HG03045 (cell line): ENCODE data around the gene CCNL1.
"Not testable (repeated sequence)": the region's sequence is repeated elsewhere in the genome, so short reads cannot be mapped to it uniquely, and the experiment has no call there.

Source experiments
- ATAC-seq: cut with Tn5 transposase; IDR thresholded peaks from one replicate; pipeline ENCODE4 v1.9.1; 2021; ENCODE audit warnings: mild to moderate bottlenecking, moderate library complexity; ENCODE audit not compliant: unreplicated experiment

Gene CCNL1

GRCh38 chr3:157172746-157173145, 12.8 kb upstream of the CCNL1 start:
- ATAC-seq: no peak

- ATAC-seq: no peak
These were observed 10.9 kb upstream of the CCNL1 start for GRCh38 chr3:157170861-157171260.

GRCh38 chr3:157167371-157168042, 7.6 kb upstream of the CCNL1 start:
- no peak for ATAC-seq

- peak; percentile 47 for ATAC-seq
These were observed 6.6 kb upstream of the CCNL1 start for GRCh38 chr3:157166561-157166960.

DNA sequence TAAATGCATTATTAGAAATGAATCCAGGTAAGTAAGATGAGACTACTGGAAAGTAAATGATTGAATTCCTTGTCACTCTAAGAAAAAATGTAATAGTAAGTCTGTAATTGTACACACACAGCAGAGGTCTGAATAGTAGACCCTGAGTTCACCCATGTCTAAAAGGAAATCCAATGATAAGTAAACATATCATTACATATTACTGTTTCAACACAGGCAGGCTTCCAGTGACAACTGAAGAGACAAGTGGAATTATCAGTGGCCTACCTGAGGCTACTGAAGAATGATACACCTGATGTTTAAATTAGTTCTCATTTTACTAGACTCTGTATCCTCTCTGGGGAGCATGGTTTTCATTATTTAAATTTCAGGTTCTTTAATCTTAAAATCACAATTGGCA, 6.2 kb upstream of the CCNL1 start:
- ATAC-seq: no peak

DNA sequence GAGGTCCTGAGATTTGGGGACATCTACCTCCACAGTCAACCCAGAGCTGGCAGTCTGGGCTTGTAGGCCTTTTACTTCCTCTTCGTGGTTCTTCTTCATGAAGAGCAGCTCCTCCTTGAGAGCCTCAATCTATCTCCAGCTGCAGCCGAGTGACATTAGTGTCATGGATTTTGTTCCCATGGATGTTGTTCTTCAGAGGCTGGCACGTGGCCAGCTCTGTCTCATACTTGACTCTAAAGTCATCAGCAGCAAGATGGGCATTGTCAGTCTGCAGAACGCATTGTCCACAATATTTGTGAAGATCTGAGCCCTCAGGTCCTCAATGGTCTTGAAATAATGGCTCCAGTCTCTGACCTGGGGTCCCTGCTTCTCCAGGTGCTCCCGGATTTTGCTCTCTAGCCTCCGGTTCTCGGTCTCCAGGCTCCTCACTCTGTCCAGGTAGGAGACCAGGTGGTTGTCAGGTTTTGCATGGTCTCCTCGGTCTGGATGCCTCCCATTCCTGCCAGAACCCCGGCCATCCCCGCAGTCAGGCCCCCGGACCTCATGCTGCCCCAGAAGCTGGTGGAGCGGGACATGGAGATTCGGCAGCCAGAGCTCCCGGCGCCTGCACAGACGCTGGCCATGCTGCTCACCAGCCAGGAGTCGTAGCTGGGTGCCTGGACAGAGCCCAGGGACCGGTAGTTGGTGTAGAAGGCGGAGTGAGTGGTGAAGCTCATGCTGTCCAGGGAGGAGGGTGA, 3.4 kb upstream of the CCNL1 start:
- no peak for ATAC-seq

GRCh38 chr3:157162620-157163019, 2.7 kb upstream of the CCNL1 start:
- not testable (repeated sequence) for ATAC-seq

GRCh38 chr3:157160658-157161424, 894 bp upstream of the CCNL1 start:
- ATAC-seq: peak; percentile 49

DNA sequence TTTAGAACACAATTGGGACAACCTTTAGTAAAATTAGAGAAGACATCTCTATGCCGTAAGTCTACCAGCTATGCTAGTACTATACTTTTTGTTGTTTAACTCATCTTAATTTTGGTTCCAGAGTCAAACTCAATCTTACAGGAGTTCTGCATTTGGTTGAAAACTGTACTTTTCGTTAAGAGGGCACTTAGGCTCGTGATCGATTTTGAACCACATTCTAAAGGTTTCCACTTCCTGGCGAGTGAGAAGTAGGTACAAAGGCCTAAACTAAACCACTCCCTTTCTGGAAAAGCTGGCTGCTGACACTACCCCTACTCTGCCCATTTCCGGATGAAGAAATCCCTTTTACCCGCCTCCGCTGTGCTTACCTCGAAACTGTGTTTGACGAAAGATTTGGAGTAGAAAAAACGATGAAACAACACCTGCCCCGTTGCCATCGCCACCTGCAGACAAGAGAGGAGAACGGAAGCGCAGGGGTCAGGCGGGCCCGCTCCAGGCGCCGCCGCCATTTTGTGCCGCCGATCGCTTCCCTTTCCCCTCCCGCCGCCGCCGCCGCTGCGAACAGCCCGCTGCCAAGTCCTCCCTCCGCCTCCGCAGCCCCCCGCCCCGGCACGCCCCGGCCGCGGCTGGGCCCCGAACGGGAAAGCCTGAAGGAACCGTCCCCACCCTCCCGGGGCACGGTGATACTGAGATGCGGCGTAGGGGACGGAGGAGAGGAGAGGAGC, 748 bp downstream of the CCNL1 start:
- ATAC-seq: peak; percentile 43

- no peak for ATAC-seq
These were observed 2.1 kb downstream of the CCNL1 start for GRCh38 chr3:157157836-157158235.

- no peak for ATAC-seq
These were observed 2.9 kb downstream of the CCNL1 start for GRCh38 chr3:157156837-157157635.

DNA sequence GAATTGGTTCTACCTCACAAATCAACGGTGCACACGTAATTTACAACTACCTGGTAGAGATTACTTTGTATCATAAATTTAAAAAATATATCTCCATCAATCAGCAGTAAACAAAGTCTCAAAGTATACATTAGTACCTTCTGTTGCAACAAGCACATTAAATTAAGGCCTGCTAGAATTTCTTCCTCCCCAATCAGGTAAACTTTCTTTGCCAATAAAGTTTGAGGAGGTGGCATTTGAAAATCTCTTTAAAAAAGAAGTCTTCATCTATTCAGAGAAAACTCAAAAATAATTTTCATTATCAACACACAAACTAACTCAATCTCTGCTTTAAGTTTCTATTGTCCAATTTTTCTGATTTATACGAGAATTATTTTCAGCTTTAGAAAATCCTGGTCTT, 4.4 kb downstream of the CCNL1 start:
- ATAC-seq: no peak

DNA sequence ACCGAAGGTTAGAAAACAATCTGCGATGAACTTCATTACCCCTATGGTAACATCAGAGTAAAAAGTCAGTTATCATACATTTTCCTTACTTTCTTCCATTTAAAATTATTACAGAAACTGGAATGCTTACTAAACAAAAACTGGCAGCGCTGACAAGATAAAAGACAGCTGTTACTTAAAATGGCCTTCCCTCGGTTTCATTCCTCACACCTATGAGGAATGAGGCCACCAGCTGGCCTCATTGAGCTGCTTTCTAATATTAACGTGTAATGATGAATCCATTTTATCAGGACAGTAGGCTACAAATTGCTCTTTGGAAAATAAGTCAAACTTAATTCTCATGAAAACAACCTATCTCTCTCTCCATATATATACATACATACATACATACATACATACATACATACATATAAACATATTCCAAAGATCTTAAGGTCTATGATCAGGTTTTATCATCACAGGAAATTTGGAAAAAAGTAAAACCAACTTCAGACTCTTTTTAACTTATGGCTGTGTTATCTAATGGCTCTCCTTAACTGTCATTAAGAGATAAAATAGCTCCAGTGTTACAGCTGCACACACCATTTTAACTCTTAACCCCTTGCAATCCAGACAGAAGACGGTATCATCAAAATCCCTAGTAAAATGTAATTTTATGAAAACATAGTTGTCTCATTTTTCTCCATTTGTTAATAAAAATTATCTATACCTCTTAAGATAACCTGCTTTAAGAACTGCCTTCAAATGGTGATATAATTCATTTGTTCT, 5.2 kb downstream of the CCNL1 start:
- no peak for ATAC-seq

GRCh38 chr3:157152930-157153329, 7.0 kb downstream of the CCNL1 start:
- no peak for ATAC-seq

GRCh38 chr3:157152438-157152837, 7.5 kb downstream of the CCNL1 start:
- ATAC-seq: no peak

GRCh38 chr3:157151627-157152026, 8.3 kb downstream of the CCNL1 start:
- ATAC-seq: no peak

DNA sequence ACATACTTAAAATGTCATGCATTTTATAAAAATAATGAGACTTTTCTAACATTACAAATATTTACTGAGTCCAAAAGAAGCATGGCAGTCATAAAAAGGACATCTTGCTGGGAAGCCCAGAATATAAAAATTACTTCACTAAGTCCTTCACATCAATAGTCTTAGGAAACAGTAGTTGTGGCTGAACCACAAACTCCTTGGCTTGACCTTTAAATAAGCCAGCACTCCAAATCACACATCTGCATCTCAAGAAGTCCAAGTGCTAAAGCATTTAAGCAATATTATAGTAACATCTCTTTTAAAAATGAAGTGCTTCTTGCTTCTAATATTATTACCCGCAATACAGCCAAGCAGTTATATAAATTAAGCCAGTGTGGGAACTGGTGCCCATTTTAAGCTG, 8.8 kb downstream of the CCNL1 start:
- no peak for ATAC-seq

GRCh38 chr3:157149136-157149696, 10.7 kb downstream of the CCNL1 start:
- ATAC-seq: no peak

DNA sequence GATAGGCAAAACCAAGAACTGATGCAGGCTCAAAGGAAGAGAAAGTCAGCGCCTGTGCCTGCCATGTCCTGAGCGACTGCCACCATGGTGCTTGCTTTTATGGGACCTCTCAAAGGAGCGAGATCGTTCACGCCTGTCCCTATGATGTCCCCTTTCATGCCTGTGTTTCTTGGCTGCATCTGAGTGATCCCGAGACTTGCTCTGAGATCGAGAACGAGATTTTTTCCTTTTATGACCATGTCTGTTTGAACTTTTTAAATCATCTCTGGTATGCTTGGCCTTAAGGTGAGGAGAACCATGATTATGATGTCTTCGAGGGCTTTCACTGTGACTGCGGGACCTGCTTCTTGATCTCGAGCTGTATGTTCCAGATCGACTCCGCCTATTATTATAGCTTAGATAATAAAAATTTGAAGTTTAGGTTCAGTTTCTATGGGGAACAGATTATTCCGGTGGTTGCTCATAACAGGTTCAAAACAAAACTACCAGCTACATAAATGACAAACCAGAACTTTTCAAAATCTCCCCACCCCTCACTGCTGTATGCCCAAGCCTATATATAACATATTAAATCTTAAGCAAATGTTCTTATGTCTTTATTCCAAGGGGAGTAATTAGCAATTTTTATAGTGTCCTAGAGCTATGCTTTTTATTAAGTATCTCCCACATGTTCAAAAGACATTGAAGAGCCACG, 11.6 kb downstream of the CCNL1 start:
- ATAC-seq: peak; percentile 66
